Measurements from ENCODE around the gene CFDP1.

Gene CFDP1

DNA sequence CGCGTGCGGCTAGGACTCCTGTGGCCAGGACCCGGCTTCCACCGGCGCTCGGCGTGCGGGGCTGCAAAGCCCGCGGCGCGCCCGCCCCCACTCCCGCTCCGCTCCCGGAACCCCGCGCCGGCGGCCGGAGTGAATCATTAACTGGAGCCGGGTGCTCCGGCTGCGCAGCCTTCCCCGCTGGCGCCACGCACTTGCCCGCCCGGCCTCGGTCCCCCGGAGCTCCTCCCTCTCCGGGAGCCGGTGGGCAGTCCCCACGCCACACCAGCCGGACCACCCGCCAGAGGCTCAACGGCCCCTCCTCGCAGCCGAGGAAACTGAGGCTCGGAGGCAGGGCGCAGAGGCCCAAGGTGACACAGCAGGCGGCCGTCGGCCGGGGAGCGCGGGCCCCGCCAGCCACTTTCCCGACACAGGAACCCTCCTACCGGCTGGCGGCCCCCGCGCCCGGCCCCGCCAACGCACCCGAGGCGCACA, 182.5 kb downstream of the CFDP1 start:
- Histone ChIP-seq H3K4me1 (ENCODE audit: control insufficient read depth, insufficient read depth, low read length) (peaks cover 82% of the 10 kb centered on the region), H3K27me3 (replicated peaks; ENCODE audit: control insufficient read depth, insufficient read depth, low read length) (no peaks in the 10 kb centered on the region), H3K36me3 (ENCODE audit: control insufficient read depth, insufficient read depth, low read length, severe bottlenecking) (no peaks in the 10 kb centered on the region), H3K9ac (ENCODE audit: low read length) (peak overlapping the region; percentile 90), H3K9me3 (ENCODE audit: control insufficient read depth, low read length) (no peaks in the 10 kb centered on the region), H3K4me3 (ENCODE audit: low read length) (peak overlapping the region; percentile 91)
- peak; percentile 78 for DNase-seq (ENCODE audit: low read depth)

DNA sequence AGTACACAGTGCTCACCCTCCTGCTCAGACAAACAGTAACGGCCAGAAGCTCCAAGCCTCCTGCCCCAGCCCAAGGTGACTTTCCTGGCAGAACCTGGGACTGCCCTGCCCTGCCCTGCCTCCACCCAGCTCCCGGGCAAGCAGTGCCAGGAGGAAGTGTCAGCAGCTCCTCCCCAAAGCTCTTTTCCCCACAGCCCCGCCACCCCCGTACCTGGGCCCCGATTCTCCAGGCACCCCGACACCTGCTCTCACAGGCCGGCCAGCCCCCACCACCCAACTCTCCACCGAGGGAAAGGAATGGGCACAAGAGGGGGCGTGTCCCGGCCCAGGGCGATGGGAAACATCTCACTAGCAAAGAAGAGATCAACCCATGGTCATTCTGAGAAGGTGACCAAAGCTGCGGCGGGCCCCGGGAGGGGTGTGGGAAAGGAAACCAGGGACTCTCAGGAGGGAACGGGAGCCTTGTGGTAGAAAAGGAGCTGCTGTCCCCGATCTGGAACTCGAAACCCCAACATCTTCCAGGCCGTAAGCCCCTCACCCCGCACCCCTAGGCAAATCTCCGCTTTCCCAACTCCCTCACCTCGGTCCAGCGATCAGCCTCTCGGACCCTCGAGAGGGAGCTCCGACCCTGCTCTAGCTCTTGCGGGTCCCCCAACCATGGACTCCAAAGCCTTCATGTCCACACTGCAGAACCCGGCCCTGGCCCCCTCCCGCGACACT, 183.1 kb downstream of the CFDP1 start:
- peaks cover 87% of the 10 kb centered on the region for H3K4me1 ChIP-seq (ENCODE audit: control insufficient read depth, insufficient read depth, low read length)
- peak; percentile 59 for DNase-seq (ENCODE audit: low read depth)
- no peaks in the 10 kb centered on the region for H3K9me3 ChIP-seq (ENCODE audit: control insufficient read depth, low read length)

DNA sequence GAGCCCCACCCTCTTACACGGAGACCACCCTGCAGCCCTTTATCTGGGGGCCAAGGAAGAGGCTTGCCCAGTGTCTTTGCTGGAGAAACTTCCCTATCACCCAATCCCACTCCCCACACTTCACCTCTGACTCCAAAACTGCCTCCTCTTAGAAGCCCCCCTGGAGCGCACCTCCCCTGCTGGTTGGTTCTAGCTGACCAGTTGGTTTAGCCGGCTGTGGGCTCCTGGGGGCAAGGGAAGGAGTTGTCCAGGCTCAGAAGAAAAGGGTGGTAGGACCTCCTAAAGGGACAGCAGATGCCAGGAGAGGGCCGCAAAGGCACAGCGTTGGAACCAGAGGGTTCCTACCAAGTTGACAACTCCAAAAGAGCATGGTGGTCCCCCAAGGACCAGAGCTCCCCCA, 183.9 kb downstream of the CFDP1 start:
- H3K27me3 ChIP-seq (replicated peaks; ENCODE audit: control insufficient read depth, insufficient read depth, low read length) = no peaks in the 10 kb centered on the region
- peak overlapping the region; percentile 51 for H3K9ac ChIP-seq (ENCODE audit: low read length)
- no peaks in the 10 kb centered on the region for H3K36me3 ChIP-seq (ENCODE audit: control insufficient read depth, insufficient read depth, low read length, severe bottlenecking)
- H3K4me1 ChIP-seq (ENCODE audit: control insufficient read depth, insufficient read depth, low read length) = peaks cover 88% of the 10 kb centered on the region
- DNase-seq (ENCODE audit: low read depth) = no peak
- H3K4me3 ChIP-seq (ENCODE audit: low read length) = peak overlapping the region; percentile 91
- no peaks in the 10 kb centered on the region for H3K9me3 ChIP-seq (ENCODE audit: control insufficient read depth, low read length)

More for the DNA sequence above, 183.1 kb downstream of the CFDP1 start:
- H3K27me3 ChIP-seq (replicated peaks; ENCODE audit: control insufficient read depth, insufficient read depth, low read length) = no peaks in the 10 kb centered on the region
- peak overlapping the region; percentile 91 for H3K4me3 ChIP-seq (ENCODE audit: low read length)
- H3K36me3 ChIP-seq (ENCODE audit: control insufficient read depth, insufficient read depth, low read length, severe bottlenecking) = no peaks in the 10 kb centered on the region
- peak overlapping the region; percentile 90 for H3K9ac ChIP-seq (ENCODE audit: low read length)

DNA sequence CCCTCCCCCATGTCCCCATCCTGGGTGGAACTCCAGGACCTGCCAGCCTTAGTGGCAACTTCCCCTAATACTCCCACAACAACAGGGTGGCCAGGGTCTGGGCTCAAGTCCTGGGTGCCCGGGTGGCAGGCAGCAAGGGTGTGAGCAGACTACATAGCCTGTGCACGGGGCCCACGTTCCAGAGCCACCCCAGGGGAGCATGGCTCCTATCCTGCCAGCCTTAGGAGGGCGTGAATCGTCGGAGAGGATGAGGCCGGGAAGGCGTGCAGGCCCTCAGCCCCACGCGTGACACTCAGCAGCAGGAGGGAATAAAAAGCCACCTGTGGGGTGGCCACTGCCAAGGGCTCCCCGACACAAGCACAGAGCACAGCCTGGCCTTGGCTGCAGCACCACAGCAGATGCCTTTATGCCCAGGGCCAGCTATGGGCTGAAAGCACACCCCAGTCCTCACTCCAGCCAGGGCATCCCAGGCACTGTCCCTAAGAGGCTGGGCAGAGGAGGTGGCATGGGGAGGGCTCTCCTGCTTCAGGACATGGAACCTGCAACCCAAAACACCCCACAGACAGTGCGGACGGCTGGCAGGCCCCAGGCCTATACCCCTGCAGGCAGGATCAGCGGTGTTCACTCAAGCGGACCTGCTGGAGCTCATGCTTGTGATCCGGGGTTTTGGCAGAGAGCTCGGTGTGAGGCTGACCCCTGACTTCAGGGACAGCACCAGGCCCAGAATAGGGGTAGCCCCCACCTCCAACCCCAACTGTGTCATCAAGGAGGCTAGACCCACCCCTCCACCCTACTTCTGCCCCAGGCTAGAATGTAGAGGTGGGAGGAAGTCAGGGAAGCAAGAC, 184.5 kb downstream of the CFDP1 start:
- Histone ChIP-seq H3K36me3 (ENCODE audit: control insufficient read depth, insufficient read depth, low read length, severe bottlenecking) (no peaks in the 10 kb centered on the region), H3K4me1 (ENCODE audit: control insufficient read depth, insufficient read depth, low read length) (peaks cover 88% of the 10 kb centered on the region), H3K9ac (ENCODE audit: low read length) (peak overlapping the region; percentile 51), H3K9me3 (ENCODE audit: control insufficient read depth, low read length) (no peaks in the 10 kb centered on the region), H3K4me3 (ENCODE audit: low read length) (no peak overlapping the region), H3K27me3 (replicated peaks; ENCODE audit: control insufficient read depth, insufficient read depth, low read length) (no peaks in the 10 kb centered on the region)
- DNase-seq (ENCODE audit: low read depth) = no peak

DNA sequence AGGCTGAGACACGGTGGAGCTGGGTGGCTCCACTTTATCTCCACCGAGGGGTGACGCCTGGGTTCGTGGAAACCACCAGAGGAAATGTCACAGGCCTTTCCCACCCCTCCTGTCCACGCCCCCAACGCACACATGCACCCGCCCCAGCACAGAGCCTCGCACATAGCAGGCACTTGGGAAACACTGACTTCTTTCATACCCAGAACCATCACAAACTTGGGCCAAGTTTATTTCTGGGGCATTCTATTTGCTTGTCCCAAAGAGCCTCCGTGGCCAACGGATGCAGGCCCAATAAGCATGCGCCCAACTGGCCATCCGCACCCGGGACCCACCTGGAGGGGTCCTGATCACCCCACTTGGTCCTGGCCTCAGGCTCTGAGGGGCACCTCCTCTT, 185.2 kb downstream of the CFDP1 start:
- H3K4me1 ChIP-seq (ENCODE audit: control insufficient read depth, insufficient read depth, low read length) = peaks cover 85% of the 10 kb centered on the region
- H3K9ac ChIP-seq (ENCODE audit: low read length) = peak overlapping the region; percentile 29
- no peaks in the 10 kb centered on the region for H3K36me3 ChIP-seq (ENCODE audit: control insufficient read depth, insufficient read depth, low read length, severe bottlenecking)
- no peak for DNase-seq (ENCODE audit: low read depth)
- H3K9me3 ChIP-seq (ENCODE audit: control insufficient read depth, low read length) = no peaks in the 10 kb centered on the region
- no peak overlapping the region for H3K4me3 ChIP-seq (ENCODE audit: low read length)
- no peaks in the 10 kb centered on the region for H3K27me3 ChIP-seq (replicated peaks; ENCODE audit: control insufficient read depth, insufficient read depth, low read length)

DNA sequence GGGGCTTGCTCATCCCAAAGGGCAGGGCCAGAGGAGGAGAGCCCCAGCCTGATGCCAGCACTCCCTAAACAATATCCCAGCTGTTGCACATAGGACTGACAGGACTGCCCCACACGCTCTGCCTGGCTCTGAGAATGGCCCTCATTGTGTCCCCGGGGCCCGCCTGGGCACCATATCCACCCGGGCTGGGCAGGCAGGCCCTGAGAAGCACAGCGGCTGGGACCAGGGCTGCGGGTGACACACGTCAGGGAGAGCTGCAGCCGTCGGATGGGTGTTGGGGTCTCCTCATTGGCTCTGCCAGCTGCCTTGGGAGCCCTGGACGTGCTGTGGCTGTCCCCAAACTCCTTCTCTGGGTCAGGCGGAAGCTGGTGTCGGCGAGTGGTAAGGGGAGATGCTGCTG, 186.1 kb downstream of the CFDP1 start:
- H3K36me3 ChIP-seq (ENCODE audit: control insufficient read depth, insufficient read depth, low read length, severe bottlenecking) = peaks cover 4% of the 10 kb centered on the region
- DNase-seq (ENCODE audit: low read depth) = no peak
- no peak overlapping the region for H3K4me3 ChIP-seq (ENCODE audit: low read length)
- peak overlapping the region; percentile 29 for H3K9ac ChIP-seq (ENCODE audit: low read length)
- H3K27me3 ChIP-seq (replicated peaks; ENCODE audit: control insufficient read depth, insufficient read depth, low read length) = no peaks in the 10 kb centered on the region
- peaks cover 76% of the 10 kb centered on the region for H3K4me1 ChIP-seq (ENCODE audit: control insufficient read depth, insufficient read depth, low read length)
- H3K9me3 ChIP-seq (ENCODE audit: control insufficient read depth, low read length) = no peaks in the 10 kb centered on the region

DNA sequence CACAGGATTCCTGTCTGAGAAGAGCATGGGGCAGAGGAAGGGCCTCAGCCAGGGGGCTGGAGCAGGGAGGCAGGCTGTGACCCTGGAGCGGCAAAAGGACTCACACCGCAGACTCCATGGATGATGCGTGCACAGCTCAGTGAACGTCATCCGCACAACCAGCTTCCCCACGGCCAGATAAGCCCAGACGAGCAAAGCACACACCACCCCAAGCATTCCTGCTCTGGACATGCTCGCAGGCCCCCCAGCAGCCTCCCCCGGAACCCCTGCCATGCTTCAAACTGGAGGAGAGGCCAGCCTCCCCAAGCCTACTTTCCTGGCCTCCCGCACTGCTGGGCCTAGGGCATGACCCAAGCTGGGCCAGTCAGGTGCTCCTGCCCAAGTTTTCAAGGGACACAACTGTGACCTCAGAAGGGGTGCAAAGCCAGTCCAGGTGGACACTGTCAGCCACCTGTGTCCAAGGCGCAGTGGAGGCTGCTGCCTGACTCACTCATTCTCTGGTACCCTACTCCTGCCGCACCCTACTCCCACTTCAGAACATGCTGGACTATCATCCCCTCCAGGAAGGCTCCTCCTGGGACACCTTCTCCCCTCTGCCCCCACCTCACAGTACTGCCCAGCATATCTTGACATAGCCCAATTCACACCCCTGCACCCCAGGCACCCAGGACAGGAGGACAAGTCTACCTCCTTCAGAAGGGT, 186.6 kb downstream of the CFDP1 start:
- H3K27me3 ChIP-seq (replicated peaks; ENCODE audit: control insufficient read depth, insufficient read depth, low read length) = no peaks in the 10 kb centered on the region
- peaks cover 70% of the 10 kb centered on the region for H3K4me1 ChIP-seq (ENCODE audit: control insufficient read depth, insufficient read depth, low read length)
- no peaks in the 10 kb centered on the region for H3K9me3 ChIP-seq (ENCODE audit: control insufficient read depth, low read length)
- peaks cover 10% of the 10 kb centered on the region for H3K36me3 ChIP-seq (ENCODE audit: control insufficient read depth, insufficient read depth, low read length, severe bottlenecking)
- peak overlapping the region; percentile 77 for H3K9ac ChIP-seq (ENCODE audit: low read length)
- no peak overlapping the region for H3K4me3 ChIP-seq (ENCODE audit: low read length)
- no peak for DNase-seq (ENCODE audit: low read depth)

DNA sequence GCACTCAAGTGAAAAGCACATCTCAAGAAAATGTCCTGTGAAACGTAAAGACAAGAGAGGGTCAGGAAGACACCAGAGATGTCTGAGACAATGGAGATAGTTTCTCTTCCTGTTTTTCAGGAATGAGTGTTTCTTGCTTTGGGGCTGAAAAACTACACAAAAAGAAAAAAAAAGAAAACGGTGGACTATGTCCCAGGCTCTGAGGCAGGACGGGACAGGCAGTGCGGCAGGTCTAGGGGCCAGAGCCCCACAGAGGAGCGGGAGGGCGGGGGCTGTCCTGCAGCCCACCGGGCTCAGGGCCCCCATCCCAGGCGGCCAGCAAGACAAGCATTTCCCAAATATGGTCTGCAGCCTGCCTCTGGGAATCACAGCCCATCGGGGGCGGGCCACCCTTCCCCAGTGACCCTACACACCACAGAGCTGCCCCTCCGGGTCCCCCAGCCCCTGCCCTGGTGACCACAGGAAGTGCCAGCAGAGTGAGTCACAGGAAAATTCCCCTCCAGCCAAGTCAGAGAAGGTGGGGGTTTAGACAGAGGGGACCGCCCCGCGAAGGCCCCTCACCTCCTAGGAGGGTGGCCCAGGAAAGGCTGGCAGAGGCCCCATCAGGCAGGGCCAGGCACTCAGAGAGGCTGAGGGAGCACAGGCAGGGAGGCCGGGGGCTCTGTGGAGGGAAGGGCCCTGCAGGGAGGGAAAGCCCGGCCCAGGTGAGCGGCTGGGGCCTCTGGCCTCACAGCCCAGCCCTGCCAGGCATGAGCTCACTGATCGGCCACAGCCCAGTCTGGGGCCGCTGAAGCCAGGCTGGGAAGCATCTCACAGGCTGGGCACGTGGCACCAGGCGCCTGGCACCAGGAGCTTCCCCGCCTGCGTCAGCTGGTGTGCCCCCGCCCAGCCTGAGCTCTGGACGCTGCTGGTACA, 188.2 kb downstream of the CFDP1 start:
- Histone ChIP-seq H3K36me3 (ENCODE audit: control insufficient read depth, insufficient read depth, low read length, severe bottlenecking) (peaks cover 22% of the 10 kb centered on the region), H3K9me3 (ENCODE audit: control insufficient read depth, low read length) (no peaks in the 10 kb centered on the region), H3K27me3 (replicated peaks; ENCODE audit: control insufficient read depth, insufficient read depth, low read length) (no peaks in the 10 kb centered on the region), H3K4me3 (ENCODE audit: low read length) (peak overlapping the region; percentile 48), H3K9ac (ENCODE audit: low read length) (peak overlapping the region; percentile 77), H3K4me1 (ENCODE audit: control insufficient read depth, insufficient read depth, low read length) (peaks cover 74% of the 10 kb centered on the region)
- peak; percentile 95 for DNase-seq (ENCODE audit: low read depth)

DNA sequence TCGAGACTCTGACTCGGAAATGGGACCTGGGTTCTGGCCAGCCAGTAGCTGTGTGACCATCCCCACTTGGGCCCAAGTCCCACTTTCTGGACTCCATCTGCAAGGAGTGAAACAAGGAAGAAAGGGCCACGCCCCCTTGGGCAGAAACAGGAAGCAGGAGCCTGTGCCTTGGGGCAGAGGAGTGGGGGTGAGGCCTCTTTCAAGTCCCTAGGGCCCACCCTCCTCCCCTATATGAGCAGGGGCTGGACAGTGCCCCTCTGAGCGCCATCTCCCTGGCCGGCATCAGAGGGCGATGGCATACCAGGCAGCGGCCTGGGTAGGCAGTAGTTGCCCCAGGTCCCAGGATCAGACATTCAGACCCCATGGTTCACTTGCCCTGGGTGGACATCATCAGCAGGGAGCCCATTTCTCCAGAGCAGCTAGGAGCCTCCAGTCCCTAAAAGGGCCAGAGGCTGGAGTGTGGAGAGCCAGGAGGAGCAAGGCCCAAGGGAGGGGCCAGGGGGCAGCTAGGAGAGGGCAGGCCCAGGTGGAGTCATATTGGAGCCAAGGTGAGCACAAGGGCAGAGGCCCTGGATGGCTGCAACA, 189.0 kb downstream of the CFDP1 start:
- Histone ChIP-seq H3K4me3 (ENCODE audit: low read length) (peak overlapping the region; percentile 14), H3K4me1 (ENCODE audit: control insufficient read depth, insufficient read depth, low read length) (peaks cover 74% of the 10 kb centered on the region), H3K27me3 (replicated peaks; ENCODE audit: control insufficient read depth, insufficient read depth, low read length) (no peaks in the 10 kb centered on the region), H3K9me3 (ENCODE audit: control insufficient read depth, low read length) (no peaks in the 10 kb centered on the region), H3K9ac (ENCODE audit: low read length) (peak overlapping the region; percentile 77), H3K36me3 (ENCODE audit: control insufficient read depth, insufficient read depth, low read length, severe bottlenecking) (peaks cover 22% of the 10 kb centered on the region)
- peak; percentile 68 for DNase-seq (ENCODE audit: low read depth)

All from adipocyte (in vitro differentiated cells).